IPS DF 19.7 (cell line): ENCODE measurements around the gene EFNA2.
"Not testable (repeated sequence)": the region's sequence is repeated elsewhere in the genome, so short reads cannot be mapped to it uniquely, and the experiment has no call there.

Experiments
- DNase-seq: peaks from one replicate; pipeline ENCODE4 v3.0.0-alpha.2; 2013; ENCODE audit warnings: low read depth, low spot score

EFNA2 gene

GRCh38 chr19:1285737-1286360, at the start of gene EFNA2:
Gene EFNA2, plus strand, starts transcription at chr19:1285873. Its CDS starts 296 bp downstream, at chr19:1286169.
- DNase-seq = no peak

GRCh38 chr19:1236576-1236975, 49.1 kb upstream of the EFNA2 start:
- no peak for DNase-seq

GRCh38 chr19:1237027-1237659, 48.5 kb upstream of the EFNA2 start:
- no peak for DNase-seq

- DNase-seq = no peak
Measured at GRCh38 chr19:1237754-1238368, 47.8 kb upstream of the EFNA2 start, which contains the start of gene CBARP. Gene CBARP, minus strand, starts transcription at chr19:1238005. Its CDS starts 1,905 bp downstream, at chr19:1236100.

GRCh38 chr19:1238369-1239303, 47.0 kb upstream of the EFNA2 start:
- no peak for DNase-seq

GRCh38 chr19:1239420-1239795, 46.3 kb upstream of the EFNA2 start:
- no peak for DNase-seq

- no peak for DNase-seq
Measured at GRCh38 chr19:1239796-1240737, 45.6 kb upstream of the EFNA2 start.

GRCh38 chr19:1240925-1241324, 44.7 kb upstream of the EFNA2 start:
- DNase-seq = no peak

GRCh38 chr19:1241417-1242095, 44.1 kb upstream of the EFNA2 start, which contains the start of gene ATP5F1D:
Gene ATP5F1D, plus strand, starts transcription at chr19:1241751. Its CDS starts 100 bp downstream, at chr19:1241851.
- no peak for DNase-seq

- no peak for DNase-seq
Measured at GRCh38 chr19:1243768-1244692, 41.6 kb upstream of the EFNA2 start.

- no peak for DNase-seq
Measured at GRCh38 chr19:1244693-1245451, 40.8 kb upstream of the EFNA2 start.

GRCh38 chr19:1245494-1246264, 40.0 kb upstream of the EFNA2 start:
- no peak for DNase-seq

- DNase-seq = not testable (repeated sequence)
Measured at GRCh38 chr19:1246265-1247087, 39.2 kb upstream of the EFNA2 start.

GRCh38 chr19:1247748-1248138, 37.9 kb upstream of the EFNA2 start:
- DNase-seq = no peak

- DNase-seq = no peak
Measured at GRCh38 chr19:1248139-1248785, 37.4 kb upstream of the EFNA2 start, which contains the start of gene MIDN. Gene MIDN, plus strand, starts transcription at chr19:1248583. Its CDS starts 1,714 bp downstream, at chr19:1250297.

- DNase-seq = no peak
Measured at GRCh38 chr19:1248786-1249297, 36.8 kb upstream of the EFNA2 start.
